IMR-90 (cell line): Measurements from ENCODE around the gene NUPR1. TPM values are rescaled to one million over a fixed set of nuclear protein-coding genes. Genes with fewer than 3 reads are reported as not detected.

Source experiments
- ATAC-seq: fragments of 200-7000 bp; cut with Tn5 transposase; 2 replicates; pipeline ENCODE4 v1.9.1; 2020; ENCODE audit warnings: low read depth, mild to moderate bottlenecking, moderate library complexity
- BruUV-seq: library from RNA; stranded (reverse); fragments of 400-500 nt; replicated peaks from 2 replicates; lab custom pipeline; 2021; lab: Mats Ljungman, UMichigan
- CTCF ChIA-PET: fragments of 300-600 bp; formaldehyde crosslinking; extraction: SDS; loops from one replicate; lab custom pipeline; 2021; ENCODE audit warnings: antibody characterized with exemption; lab: Yijun Ruan, JAX
- POLR2A ChIA-PET: fragments of 300-600 bp; sonication (Branson Sonifier 250); formaldehyde crosslinking; loops from one replicate; lab custom pipeline; 2022; ENCODE audit warnings: antibody characterized with exemption; ENCODE audit not compliant: unreplicated experiment; lab: Charles Lee
- DNase-seq: peaks from one replicate; pipeline ENCODE4 v3.0.0; 2013
- H2AFZ ChIP-seq: replicated peaks from 2 replicates; pipeline ENCODE3; 2013; ENCODE audit warnings: low read length, mild to moderate bottlenecking; ENCODE audit not compliant: poor library complexity
- H2AK5ac ChIP-seq: 2 replicates; pipeline ENCODE4 v1.6.1; 2013; ENCODE audit warnings: low read depth, low read length, inconsistent platforms
- H2AK9ac ChIP-seq: replicated peaks from 2 replicates; pipeline ENCODE3; 2013; ENCODE audit warnings: mild to moderate bottlenecking, low read depth, low read length, moderate library complexity; ENCODE audit not compliant: poor library complexity
- H2BK120ac ChIP-seq: 2 replicates; pipeline ENCODE4 v1.6.1; 2013; ENCODE audit warnings: low read depth, low read length, inconsistent platforms
- H2BK15ac ChIP-seq: 3 replicates; pipeline ENCODE4 v1.6.1; 2013; ENCODE audit warnings: low read depth, low read length, inconsistent platforms
- H2BK20ac ChIP-seq: 2 replicates; pipeline ENCODE4 v1.6.1; 2013; ENCODE audit warnings: low read depth, mild to moderate bottlenecking, inconsistent platforms, low read length, moderate library complexity
- H2BK5ac ChIP-seq: 2 replicates; pipeline ENCODE4 v1.6.1; 2013; ENCODE audit warnings: mild to moderate bottlenecking, low read depth, low read length, inconsistent platforms; ENCODE audit not compliant: poor library complexity, severe bottlenecking
- H3K14ac ChIP-seq: replicated peaks from 2 replicates; pipeline ENCODE4 v1.6.1; 2013; ENCODE audit warnings: low read depth, low read length, inconsistent platforms
- H3K18ac ChIP-seq: 2 replicates; pipeline ENCODE4 v1.6.1; 2013; ENCODE audit warnings: low read depth, low read length, control low read depth
- H3K23ac ChIP-seq: 2 replicates; pipeline ENCODE4 v1.6.1; 2013; ENCODE audit warnings: low read depth, low read length, inconsistent platforms
- H3K27ac ChIP-seq: 2 replicates; pipeline ENCODE4 v1.5.1; 2013; ENCODE audit warnings: mild to moderate bottlenecking, control low read depth, low read length; ENCODE audit not compliant: insufficient read depth
- H3K27me3 ChIP-seq: 2 replicates; pipeline ENCODE4 v1.6.1; 2013; ENCODE audit warnings: low read length; ENCODE audit not compliant: control insufficient read depth, insufficient read depth
- H3K36me3 ChIP-seq: 2 replicates; pipeline ENCODE4 v1.6.1; 2013; ENCODE audit warnings: low read length, mixed read lengths; ENCODE audit not compliant: control insufficient read depth, insufficient read depth
- H3K4ac ChIP-seq: 2 replicates; pipeline ENCODE4 v1.6.1; 2013; ENCODE audit warnings: low read depth, low read length, inconsistent platforms
- H3K4me1 ChIP-seq: 2 replicates; pipeline ENCODE4 v1.6.1; 2013; ENCODE audit warnings: low read length, mixed read lengths; ENCODE audit not compliant: control insufficient read depth, insufficient read depth
- H3K4me2 ChIP-seq: 2 replicates; pipeline ENCODE4 v1.6.1; 2013; ENCODE audit warnings: low read depth, mild to moderate bottlenecking, control low read depth, low read length, moderate library complexity
- H3K4me3 ChIP-seq: 2 replicates; pipeline ENCODE4 v1.5.1; 2013; ENCODE audit warnings: low read depth, mild to moderate bottlenecking, control low read depth, low read length, moderate library complexity; ENCODE audit not compliant: insufficient read depth
- H3K56ac ChIP-seq: 2 replicates; pipeline ENCODE4 v1.6.1; 2013; ENCODE audit warnings: low read length, inconsistent platforms; ENCODE audit not compliant: insufficient read depth; ENCODE audit errors: extremely low read depth
- H3K79me1 ChIP-seq, 2 experiments: 2 replicates each; pipeline ENCODE4 v1.6.1; 2013; ENCODE audit warnings: low read length in 2 of 2, inconsistent platforms in 1 of 2, low read depth in 1 of 2
- H3K9ac ChIP-seq: 2 replicates; pipeline ENCODE4 v1.6.1; 2013; ENCODE audit warnings: low read depth, low read length, control low read depth
- H3K9me1 ChIP-seq: 2 replicates; pipeline ENCODE4 v1.6.1; 2013; ENCODE audit warnings: low read length, inconsistent platforms; ENCODE audit not compliant: insufficient read depth
- H3K9me3 ChIP-seq: 2 replicates; pipeline ENCODE4 v1.6.1; 2013; ENCODE audit warnings: low read length; ENCODE audit not compliant: control insufficient read depth, insufficient read depth
- H4K20me1 ChIP-seq: 2 replicates; pipeline ENCODE4 v1.6.1; 2013; ENCODE audit warnings: low read length, inconsistent platforms; ENCODE audit not compliant: insufficient read depth
- H4K5ac ChIP-seq: 2 replicates; pipeline ENCODE4 v1.6.1; 2013; ENCODE audit warnings: mild to moderate bottlenecking, low read depth, low read length, control low read depth
- H4K8ac ChIP-seq, 2 experiments: 2 replicates each; pipeline ENCODE4 v1.6.1; 2013; ENCODE audit warnings: low read depth in 2 of 2, low read length in 2 of 2, control low read depth in 1 of 2, inconsistent platforms in 1 of 2
- H4K91ac ChIP-seq: 2 replicates; pipeline ENCODE4 v1.6.1; 2013; ENCODE audit warnings: low read depth, low read length, inconsistent platforms; ENCODE audit not compliant: insufficient read depth
- BHLHE40 ChIP-seq: fragments of 150-350 bp; IDR thresholded peaks from 2 replicates; pipeline ENCODE4 v1.6.1; 2016; ENCODE audit warnings: mild to moderate bottlenecking, low read depth, low read length
- CEBPB ChIP-seq: IDR thresholded peaks from 2 replicates; pipeline ENCODE4 v1.6.1; 2012; ENCODE audit warnings: low read depth, low read length, improper control_type of control experiment
- CHD1 ChIP-seq: IDR thresholded peaks from 2 replicates; pipeline ENCODE4 v1.6.1; 2012; ENCODE audit warnings: low read depth, low read length, improper control_type of control experiment
- FOS ChIP-seq: fragments of 150-350 bp; IDR thresholded peaks from 2 replicates; pipeline ENCODE4 v1.6.1; 2016; ENCODE audit warnings: low read depth, low read length
- MAFK ChIP-seq: IDR thresholded peaks from 2 replicates; pipeline ENCODE4 v1.6.1; 2012; ENCODE audit warnings: low read depth, low read length, improper control_type of control experiment
- MAZ ChIP-seq: IDR thresholded peaks from 2 replicates; pipeline ENCODE4 v1.6.1; 2012; ENCODE audit warnings: low read depth, mild to moderate bottlenecking, low read length, improper control_type of control experiment, moderate library complexity, borderline replicate concordance
- NFE2L2 ChIP-seq: fragments of 150-350 bp; IDR thresholded peaks from 2 replicates; pipeline ENCODE4 v1.6.1; 2016; ENCODE audit warnings: low read depth, mild to moderate bottlenecking, low read length
- POLR2A ChIP-seq: IDR thresholded peaks from 2 replicates; pipeline ENCODE4 v1.6.1; 2012; ENCODE audit warnings: mild to moderate bottlenecking, low read depth, low read length
- RCOR1 ChIP-seq: IDR thresholded peaks from 2 replicates; pipeline ENCODE4 v1.6.1; 2012; ENCODE audit warnings: mild to moderate bottlenecking, low read length, improper control_type of control experiment; ENCODE audit not compliant: insufficient replicate concordance
- RFX5 ChIP-seq: IDR thresholded peaks from 2 replicates; pipeline ENCODE4 v1.8.0; 2012; ENCODE audit warnings: low read depth, mild to moderate bottlenecking, low read length, moderate library complexity
- WGBS, 2 experiments: methylation state at CpG; one replicate each; pipeline versions ENCODE4 v1.1.5 to v1.1.7; 2013; ENCODE audit warnings: missing lambda C conversion rate in 2 of 2; ENCODE audit not compliant: insufficient read length in 1 of 2; ENCODE audit errors: extremely low coverage in 2 of 2; 5-methylcytosine and 5-hydroxymethylcytosine counted together
- dilution Hi-C: fragments of 300-500 bp; cut with HindIII; formaldehyde crosslinking; loops from one replicate; pipeline ENCODE4 v1.14.3; 2018; ENCODE audit warnings: low sequenced_read_pairs; ENCODE audit not compliant: unreplicated experiment
- in situ Hi-C: fragments of 300-500 bp; cut with MboI; formaldehyde crosslinking; loops from 3 replicates; pipeline ENCODE4 v1.14.3; 2019; ENCODE audit warnings: low sequenced_read_pairs, inconsistent platforms, mixed read lengths
- intact Hi-C: fragments of 100-400 bp; cut with micrococcal nuclease; formaldehyde crosslinking; loops from 2 replicates; pipeline ENCODE4 v1.10.0; 2022
- polyA plus RNA-seq, 3 experiments: library from polyadenylated mRNA; depleted of rRNA; stranded (reverse); fragments of >200 nt; gene quantifications; 2 replicates each; pipeline ENCODE4 v1.2.3, GENCODE V29; 2012; ENCODE audit warnings: low replicate concordance in 1 of 3
- total RNA-seq: library from RNA; depleted of rRNA; stranded (reverse); fragments of >200 nt; gene quantifications from 2 replicates; pipeline ENCODE4 v1.2.3, GENCODE V29; 2012
- TF ChIP-seq, protein P1 (sequence below): fragments of 150-350 bp; IDR thresholded peaks from 2 replicates; pipeline ENCODE4 v1.6.1; 2016; ENCODE audit warnings: low read depth, mild to moderate bottlenecking, low read length, moderate library complexity, borderline replicate concordance

Gene NUPR1
- total and polyA plus RNA-seq, 2 of the 4 experiments (the other 2 are of a cell fraction): 10.2 to 27.9 TPM

DNA sequence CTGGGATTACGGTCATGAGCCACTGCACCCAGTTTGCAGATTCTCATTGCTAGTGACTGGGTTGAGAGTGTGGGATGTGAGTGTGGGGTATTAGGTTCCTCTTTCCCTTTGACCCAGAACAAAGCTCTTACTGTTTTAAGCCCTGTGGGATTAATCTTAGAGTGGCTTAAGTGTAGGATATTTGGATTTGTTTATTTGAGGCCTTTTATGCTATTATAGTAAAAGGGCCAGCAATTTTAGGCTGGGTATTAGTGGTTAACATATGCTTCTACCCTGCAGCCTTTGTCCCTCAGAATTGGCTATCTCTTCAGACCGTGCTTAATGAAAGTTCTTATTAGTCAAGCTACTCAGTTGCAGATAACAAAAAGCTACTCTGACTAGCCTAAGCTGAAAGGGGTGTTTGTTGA is 18.1 kb upstream of the NUPR1 start:
- no peak overlapping the region for H4K91ac ChIP-seq
- H3K27ac ChIP-seq: no peak overlapping the region
- H3K4me1 ChIP-seq: peaks cover 10% of the 10 kb centered on the region
- no CpG with 5 or more reads among the region's 2 CpGs for WGBS, 2 experiments
- POLR2A ChIA-PET: no interaction called here
- H2BK120ac ChIP-seq: no peak overlapping the region
- peaks cover 15 to 25% of the 10 kb centered on the region in 2 experiments for H3K79me1 ChIP-seq
- TF ChIP-seq CHD1 (no peak), RCOR1 (no peak), NFE2L2 (no peak), MAZ (no peak), BHLHE40 (no peak), POLR2A (no peak), MAFK (no peak), RFX5 (no peak), CEBPB (no peak), FOS (no peak)
- TF ChIP-seq, protein P1, sequence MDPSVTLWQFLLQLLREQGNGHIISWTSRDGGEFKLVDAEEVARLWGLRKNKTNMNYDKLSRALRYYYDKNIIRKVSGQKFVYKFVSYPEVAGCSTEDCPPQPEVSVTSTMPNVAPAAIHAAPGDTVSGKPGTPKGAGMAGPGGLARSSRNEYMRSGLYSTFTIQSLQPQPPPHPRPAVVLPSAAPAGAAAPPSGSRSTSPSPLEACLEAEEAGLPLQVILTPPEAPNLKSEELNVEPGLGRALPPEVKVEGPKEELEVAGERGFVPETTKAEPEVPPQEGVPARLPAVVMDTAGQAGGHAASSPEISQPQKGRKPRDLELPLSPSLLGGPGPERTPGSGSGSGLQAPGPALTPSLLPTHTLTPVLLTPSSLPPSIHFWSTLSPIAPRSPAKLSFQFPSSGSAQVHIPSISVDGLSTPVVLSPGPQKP: no peak
- no peak overlapping the region for H2BK20ac ChIP-seq
- H3K9me3 ChIP-seq: no peaks in the 10 kb centered on the region
- H3K18ac ChIP-seq: no peak overlapping the region
- no peaks in the 10 kb centered on the region for H3K27me3 ChIP-seq
- no peak overlapping the region for H3K4me3 ChIP-seq
- no peak overlapping the region for H4K5ac ChIP-seq
- ATAC-seq: no peak
- H3K9me1 ChIP-seq: peaks cover 8% of the 10 kb centered on the region
- no peak overlapping the region for H3K4me2 ChIP-seq
- H4K20me1 ChIP-seq: peaks cover 3% of the 10 kb centered on the region; the same call in 1 of the 2 replicates
- H3K56ac ChIP-seq: no peak overlapping the region
- H3K23ac ChIP-seq: no peak overlapping the region
- H3K9ac ChIP-seq: no peak overlapping the region
- H3K36me3 ChIP-seq: peaks cover 2% of the 10 kb centered on the region; the same call in 1 of the 2 replicates
- H2BK5ac ChIP-seq: no peak overlapping the region
- no peak overlapping the region for H2BK15ac ChIP-seq
- BruUV-seq: no TSS peak
- dilution Hi-C loops: no loop called here
- H3K14ac ChIP-seq: no peak overlapping the region
- no peak overlapping the region for H2AK5ac ChIP-seq
- in situ Hi-C loops: no loop called here
- CTCF ChIA-PET: interaction anchor here (0.6 kb wide), 1 partner anchor 1535 kb away, joined by 3 read pairs; the partner anchor contains the start of gene TBX6
- no peak overlapping the region for H3K4ac ChIP-seq
- DNase-seq: no peak
- no peak overlapping the region for H2AFZ ChIP-seq
- intact Hi-C loops: no loop called here
- H2AK9ac ChIP-seq: no peak overlapping the region
- no peak overlapping the region for H4K8ac ChIP-seq
